Upper lobe of left lung (tissue), 6 donors: ENCODE measurements around the gene CLDN10. TPM values are rescaled to one million over a fixed set of nuclear protein-coding genes. Genes with fewer than 3 reads are reported as not detected.
"Not testable (repeated sequence)": the region's sequence is repeated elsewhere in the genome, so short reads cannot be mapped to it uniquely, and the experiment has no call there.

Source experiments
- ATAC-seq, 2 donors: fragments of 200-7000 bp; cut with Tn5 transposase; one replicate each; pipeline ENCODE4 v1.9.1; 2022; ENCODE audit warnings: mild to moderate bottlenecking in 2 of 2, moderate library complexity in 2 of 2; ENCODE audit not compliant: low FRiP score in 2 of 2
- DNase-seq, 2 donors: peaks; one replicate each; pipeline ENCODE4 v3.0.0-alpha.2; 2019 to 2020
- H3K27ac ChIP-seq, 4 donors: fragments of 200-600 bp; sonication (generic); one replicate each; pipeline ENCODE4 v1.5.1; 2016 to 2019
- H3K27me3 ChIP-seq, 4 donors: fragments of 200-600 bp; sonication (generic); one replicate each; pipeline ENCODE4 v1.5.1; 2017 to 2019
- H3K36me3 ChIP-seq, 4 donors: fragments of 200-600 bp; sonication (generic); one replicate each; pipeline ENCODE4 v1.5.1; 2016 to 2019
- H3K4me1 ChIP-seq, 4 donors: fragments of 200-600 bp; sonication (generic); one replicate each; pipeline ENCODE4 v1.5.1; 2018 to 2019
- H3K4me3 ChIP-seq, 4 donors: fragments of 200-600 bp; sonication (generic); one replicate each; pipeline ENCODE4 v1.5.1; 2017 to 2019; ENCODE audit warnings: mild to moderate bottlenecking in 2 of 4, moderate library complexity in 1 of 4
- H3K9me3 ChIP-seq, 4 donors: fragments of 200-600 bp; sonication (generic); one replicate each; pipeline ENCODE4 v1.5.1; 2018 to 2019
- CTCF ChIP-seq, 6 experiments: fragments of 450-650 bp in 4 of 6; fragments of 200-600 bp in 2 of 6; sonication (generic) in 2 of 6; IDR thresholded peaks; one replicate each; pipeline ENCODE4 v1.5.1; 2016 to 2019; ENCODE audit warnings: antibody characterized with exemption in 6 of 6
- EP300 ChIP-seq, 4 donors: sonication (generic); formaldehyde crosslinking; IDR thresholded peaks; one replicate each; pipeline ENCODE4 v1.5.1; 2017; ENCODE audit warnings: antibody characterized with exemption in 4 of 4, control low read depth in 2 of 4
- POLR2A ChIP-seq, 4 donors: fragments of 450-650 bp; IDR thresholded peaks; one replicate each; pipeline ENCODE4 v1.5.1; 2016 to 2017; ENCODE audit warnings: antibody characterized with exemption in 4 of 4, mild to moderate bottlenecking in 2 of 4
- POLR2AphosphoS5 ChIP-seq, 2 donors: sonication (generic); formaldehyde crosslinking; IDR thresholded peaks; one replicate each; pipeline ENCODE4 v1.5.1; 2017; ENCODE audit warnings: antibody characterized with exemption in 2 of 2
- WGBS, 2 donors: methylation state at CpG; one replicate each; pipeline ENCODE4 v1.1.5; 2017 to 2018; 5-methylcytosine and 5-hydroxymethylcytosine counted together
- total RNA-seq, 6 donors: library from RNA; depleted of rRNA in 4 of 6; stranded (reverse); fragments of >200 nt in 4 of 6; gene quantifications; one replicate each; pipeline versions ENCODE4 v1.1.0 to v1.2.1, GENCODE V29; 2016 to 2021
- donor health status: DM: no; HTN: no; CAD: no; lungs with moderate emphysema.
- donor health status: DM: no; HTN: yes; CAD: no; lungs with severe emphysema.

The CLDN10 gene
- total RNA-seq, 6 donors from 2014 or later = 1.6 to 4.5 (median 2.4) TPM; not detected in 2

- H3K27me3 ChIP-seq = no peaks in the 10 kb centered on the region
- H3K4me3 ChIP-seq = no peak overlapping the region
- H3K27ac ChIP-seq = no peak overlapping the region
- DNase-seq (no peak), ATAC-seq (no peak)
- WGBS, 2 donors = 68 to 73% methylated on average over 3 of the region's 3 CpGs
- H3K4me1 ChIP-seq = no peaks in the 10 kb centered on the region
- TF ChIP-seq EP300 (IDR thresholded peaks at IDR 0.05) = no peak
- H3K36me3 ChIP-seq = no peaks in the 10 kb centered on the region
- no peaks in the 10 kb centered on the region for H3K9me3 ChIP-seq
These were observed 11.6 kb downstream of the CLDN10 start for GRCh38 chr13:95564091-95564490.

- TF ChIP-seq EP300 (IDR thresholded peaks at IDR 0.05) (no peak), POLR2AphosphoS5 (IDR thresholded peaks at IDR 0.05) (no peak), POLR2A (IDR thresholded peaks at IDR 0.05) (no peak), CTCF (IDR thresholded peaks at IDR 0.05) (no peak)
- WGBS, 2 donors = 44 to 49% methylated on average over 5 of the region's 5 CpGs
- ATAC-seq (peak in 1 of 2 donors; percentile 73), DNase-seq (no peak)
- H3K36me3 ChIP-seq = no peaks in the 10 kb centered on the region
- no peaks in the 10 kb centered on the region for H3K4me1 ChIP-seq
- H3K9me3 ChIP-seq = no peaks in the 10 kb centered on the region
- H3K4me3 ChIP-seq = no peak overlapping the region
- no peak overlapping the region for H3K27ac ChIP-seq
- no peaks in the 10 kb centered on the region for H3K27me3 ChIP-seq
These were observed 12.3 kb downstream of the CLDN10 start for GRCh38 chr13:95564733-95565291.

GRCh38 chr13:95565758-95566157 lies 13.2 kb downstream of the CLDN10 start:
- H3K27me3 ChIP-seq, H3K4me3 ChIP-seq, ATAC-seq, H3K9me3 ChIP-seq, DNase-seq, H3K36me3 ChIP-seq, H3K4me1 ChIP-seq, H3K27ac ChIP-seq: not testable (repeated sequence)
- 92 to 100% methylated on average over 1 of the region's 1 CpG for WGBS, 2 donors

- no peaks in the 10 kb centered on the region for H3K27me3 ChIP-seq
- TF ChIP-seq POLR2A (IDR thresholded peaks at IDR 0.05) = no peak
- no peak for TF ChIP-seq EP300 (IDR thresholded peaks at IDR 0.05)
- TF ChIP-seq CTCF (IDR thresholded peaks at IDR 0.05) = no peak
- no peak for TF ChIP-seq POLR2AphosphoS5 (IDR thresholded peaks at IDR 0.05)
- no peak for ATAC-seq
- no peaks in the 10 kb centered on the region for H3K4me1 ChIP-seq
- no peaks in the 10 kb centered on the region for H3K9me3 ChIP-seq
- DNase-seq = no peak
- H3K36me3 ChIP-seq = no peaks in the 10 kb centered on the region
- no peak overlapping the region for H3K4me3 ChIP-seq
- WGBS, 2 donors = 91 to 92% methylated on average over 2 of the region's 2 CpGs
- H3K27ac ChIP-seq = no peak overlapping the region
These were observed 15.6 kb downstream of the CLDN10 start for GRCh38 chr13:95568131-95568530.

- Histone ChIP-seq H3K36me3 (no peaks in the 10 kb centered on the region), H3K4me3 (no peak overlapping the region), H3K27ac (no peak overlapping the region), H3K27me3 (no peaks in the 10 kb centered on the region), H3K9me3 (no peaks in the 10 kb centered on the region), H3K4me1 (no peaks in the 10 kb centered on the region)
- 86 to 91% methylated on average over 5 of the region's 5 CpGs for WGBS, 2 donors
- DNase-seq (no peak), ATAC-seq (no peak)
- TF ChIP-seq EP300 (IDR thresholded peaks at IDR 0.05) = no peak
- no peak for TF ChIP-seq CTCF (IDR thresholded peaks at IDR 0.05)
- no peak for TF ChIP-seq POLR2A (IDR thresholded peaks at IDR 0.05)
- TF ChIP-seq POLR2AphosphoS5 (IDR thresholded peaks at IDR 0.05) = no peak
These were observed 17.5 kb downstream of the CLDN10 start for GRCh38 chr13:95570016-95570415.

- TF ChIP-seq CTCF (IDR thresholded peaks at IDR 0.05) (no peak), EP300 (IDR thresholded peaks at IDR 0.05) (no peak)
- no peaks in the 10 kb centered on the region for H3K4me1 ChIP-seq
- WGBS, 2 donors = 75 to 81% methylated on average over 6 of the region's 6 CpGs
- no peaks in the 10 kb centered on the region for H3K27me3 ChIP-seq
- H3K27ac ChIP-seq = no peak overlapping the region
- no peak for DNase-seq
- no peak overlapping the region for H3K4me3 ChIP-seq
- no peaks in the 10 kb centered on the region for H3K9me3 ChIP-seq
- H3K36me3 ChIP-seq = no peaks in the 10 kb centered on the region
- ATAC-seq = no peak
These were observed 19.4 kb downstream of the CLDN10 start for GRCh38 chr13:95571941-95572340.
